Occipital lobe (tissue), 2 donors: ENCODE results near the gene PCSK1. TPM values are rescaled to one million over a fixed set of nuclear protein-coding genes. Genes with fewer than 3 reads are reported as not detected.

Experiments used
- DNase-seq: peaks from one replicate; lab custom pipeline; 2025; lab: John Stamatoyannopoulos, UW
- total RNA-seq: library from RNA; depleted of rRNA; stranded (reverse); fragments of >200 nt; gene quantifications from one replicate; pipeline ENCODE4 v1.2.3, GENCODE V29; 2014

The PCSK1 gene
- total RNA-seq, result 1.6 TPM

- peak; percentile 34 for DNase-seq
These were observed at the start of gene PCSK1 for GRCh38 chr5:96433066-96433447. PCSK1 (minus strand) TSS chr5:96433248; CDS start chr5:96433042, 206 bp downstream.

DNA sequence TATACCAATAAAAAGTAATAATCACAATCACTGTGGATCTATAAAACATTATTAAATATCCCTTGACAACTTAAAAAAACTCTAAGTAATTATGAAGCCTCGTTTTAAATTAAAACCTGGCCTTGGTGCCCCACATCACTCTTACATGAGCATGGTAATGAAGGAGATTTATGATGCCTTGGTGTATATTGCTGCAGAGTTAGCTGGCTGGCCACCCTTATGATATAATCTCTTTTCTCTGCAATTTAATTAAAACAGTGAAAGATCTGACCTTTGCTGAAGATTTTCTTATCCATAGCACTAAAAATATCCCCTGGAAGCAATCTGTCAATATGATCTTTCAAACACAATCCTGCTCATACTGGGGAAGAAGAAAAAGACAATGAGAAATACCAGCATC, 48.8 kb upstream of the PCSK1 start:
- DNase-seq, result no peak

DNA sequence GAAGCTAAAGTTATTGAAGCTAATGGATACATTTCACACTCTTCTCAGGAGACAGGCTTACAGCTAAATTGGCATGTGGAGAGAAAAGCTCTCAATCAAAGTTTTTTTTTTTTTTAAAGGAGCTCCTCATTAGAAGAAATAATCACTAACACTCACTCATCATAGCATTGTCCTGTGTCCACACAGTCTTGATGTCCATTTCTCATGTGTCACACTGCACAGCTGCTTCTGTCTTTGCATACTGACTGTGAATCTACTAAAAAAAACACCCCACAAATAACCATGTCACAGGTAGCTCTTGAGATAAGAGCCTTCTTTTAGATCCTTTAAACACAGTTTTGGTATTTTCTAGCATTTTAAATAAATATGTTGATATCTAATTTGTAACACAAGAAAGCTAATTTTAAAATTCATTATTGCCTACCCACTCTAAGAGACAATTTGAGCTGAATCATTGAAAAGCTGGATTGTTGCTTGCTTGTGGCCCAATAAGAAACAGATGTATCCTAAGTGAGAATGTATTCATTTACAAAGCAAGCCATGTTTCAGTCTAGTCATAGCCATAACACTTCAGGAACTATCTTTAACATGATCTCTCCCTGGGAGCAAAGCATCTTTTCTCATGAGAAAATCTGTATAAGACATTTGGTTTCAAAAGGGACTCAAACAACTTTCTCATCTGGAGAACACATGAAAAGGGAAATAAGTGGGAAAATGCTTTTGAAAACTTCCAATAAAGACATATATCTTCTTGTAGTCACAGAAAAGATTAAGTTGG, 48.1 kb upstream of the PCSK1 start:
- DNase-seq, result no peak

GRCh38 chr5:96478983-96479382, 45.9 kb upstream of the PCSK1 start:
- DNase-seq, result no peak

DNA sequence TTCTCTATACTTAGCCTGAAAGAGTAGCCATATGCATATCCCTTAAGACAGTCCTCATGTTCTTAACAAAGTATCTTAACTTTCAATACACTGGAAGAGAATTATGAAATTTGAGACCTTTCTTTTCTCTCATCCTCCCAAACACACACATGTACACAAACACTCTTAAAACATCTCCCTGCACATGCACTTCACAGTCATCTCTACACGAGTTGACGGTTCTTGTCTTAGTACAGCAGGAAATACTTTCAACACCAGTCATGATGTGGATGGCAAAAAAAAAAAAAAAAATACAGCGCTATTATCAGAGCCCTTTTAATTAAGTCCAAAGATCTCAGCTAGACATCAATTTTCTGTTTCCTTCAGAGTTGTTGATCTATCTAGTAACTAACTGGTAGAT, 43.6 kb upstream of the PCSK1 start:
- DNase-seq, result no peak

DNA sequence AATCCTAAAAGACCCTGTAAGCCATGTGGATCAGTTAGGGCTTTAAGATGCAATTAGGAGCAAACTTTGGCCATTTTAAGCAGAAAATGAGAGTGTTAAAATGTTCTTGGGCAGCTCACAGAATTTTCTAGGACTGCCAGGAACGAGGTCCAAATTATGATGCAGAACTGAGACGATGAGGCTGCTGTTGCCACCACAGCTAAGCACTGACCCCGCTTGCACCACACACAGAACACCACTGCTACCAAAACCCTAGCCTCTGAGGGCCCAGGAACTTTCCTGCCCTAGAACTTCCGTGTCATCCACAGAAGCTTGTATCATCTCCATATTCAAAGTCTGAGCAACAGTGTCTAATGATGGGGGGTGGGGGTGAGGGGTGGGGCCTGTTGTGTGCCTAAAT, 41.0 kb upstream of the PCSK1 start:
- DNase-seq, result no peak

GRCh38 chr5:96473155-96473554, 40.1 kb upstream of the PCSK1 start:
- DNase-seq, result no peak

GRCh38 chr5:96470785-96471184, 37.7 kb upstream of the PCSK1 start:
- DNase-seq, result no peak

DNA sequence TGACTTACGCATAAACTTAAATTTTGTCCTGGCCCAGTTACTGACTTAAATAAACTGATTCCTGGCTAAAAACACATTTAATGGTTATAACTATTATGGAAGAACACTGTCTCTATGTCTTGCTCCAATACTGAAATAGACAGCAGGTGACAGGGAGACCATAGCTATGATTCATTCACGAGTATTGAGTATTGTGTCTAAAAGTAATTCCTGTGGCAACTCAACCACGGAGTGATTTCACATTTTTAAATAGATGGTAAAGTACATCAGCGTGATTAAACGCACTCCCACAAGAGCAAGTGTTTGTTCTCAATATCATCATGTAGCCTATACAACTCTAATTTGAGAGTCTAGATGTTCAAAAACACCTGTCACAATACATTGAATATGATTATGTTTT, 35.9 kb upstream of the PCSK1 start:
- no peak for DNase-seq

- DNase-seq, result no peak
These were observed 30.0 kb upstream of the PCSK1 start for GRCh38 chr5:96463091-96463490.

DNA sequence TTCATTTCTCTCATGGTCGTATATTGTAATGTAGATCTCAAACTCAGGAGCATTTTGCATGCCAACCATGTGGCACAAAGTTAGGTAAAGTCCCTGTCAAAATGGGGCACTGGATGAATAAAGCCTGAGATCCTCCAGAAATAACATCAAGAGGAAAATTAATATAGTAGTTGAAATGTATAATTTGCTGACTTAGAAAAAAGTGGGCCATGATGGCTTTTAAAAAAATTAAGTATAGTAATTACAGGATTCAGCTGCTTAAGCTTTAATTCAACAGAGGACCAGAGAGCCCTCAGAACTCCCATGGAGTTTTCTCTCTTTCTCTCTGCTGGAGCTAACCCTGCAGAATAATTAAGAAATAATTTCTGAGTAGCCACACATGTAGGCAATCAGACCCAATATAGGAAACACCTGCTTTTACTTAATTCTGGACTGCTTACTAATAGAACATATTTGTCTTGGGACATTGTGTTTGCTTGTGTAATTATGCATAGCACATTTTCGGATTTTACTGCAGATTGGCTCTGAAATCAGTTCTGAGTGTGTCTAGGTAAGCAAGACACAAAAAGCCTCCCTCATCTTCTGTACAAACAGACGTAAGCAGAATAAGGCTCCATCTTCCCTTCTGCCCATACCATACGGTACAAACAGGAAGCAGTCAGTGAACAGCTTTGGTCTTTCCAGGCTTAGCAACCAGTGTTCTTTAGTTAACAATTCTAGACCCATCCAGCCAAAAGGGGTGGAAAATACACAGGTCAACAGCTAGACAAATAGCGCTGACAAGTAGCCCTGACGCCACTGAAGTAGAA, 26.5 kb upstream of the PCSK1 start:
- no peak for DNase-seq

- DNase-seq, result no peak
These were observed 25.1 kb upstream of the PCSK1 start for GRCh38 chr5:96458176-96458575.

- no peak for DNase-seq
These were observed 22.7 kb upstream of the PCSK1 start for GRCh38 chr5:96455789-96456188.

DNA sequence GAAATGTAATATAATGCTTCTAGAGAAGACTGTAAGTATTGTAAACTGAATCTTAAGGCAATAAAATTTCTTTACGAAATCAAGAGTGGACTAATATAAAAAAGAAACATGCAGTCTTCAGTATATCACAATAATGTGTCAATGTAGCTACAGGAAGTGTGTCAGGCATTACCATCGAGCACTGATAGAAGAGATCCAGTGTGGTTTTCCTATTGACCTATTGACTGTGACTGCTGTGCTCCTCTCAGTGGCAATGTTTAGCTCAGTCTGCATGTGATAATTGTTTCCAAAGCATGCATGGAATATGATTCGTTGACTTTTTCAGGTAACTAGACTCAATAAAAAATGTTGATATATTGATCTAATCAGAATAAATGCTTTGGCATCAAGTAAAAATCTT, 20.3 kb upstream of the PCSK1 start:
- DNase-seq, result no peak

DNA sequence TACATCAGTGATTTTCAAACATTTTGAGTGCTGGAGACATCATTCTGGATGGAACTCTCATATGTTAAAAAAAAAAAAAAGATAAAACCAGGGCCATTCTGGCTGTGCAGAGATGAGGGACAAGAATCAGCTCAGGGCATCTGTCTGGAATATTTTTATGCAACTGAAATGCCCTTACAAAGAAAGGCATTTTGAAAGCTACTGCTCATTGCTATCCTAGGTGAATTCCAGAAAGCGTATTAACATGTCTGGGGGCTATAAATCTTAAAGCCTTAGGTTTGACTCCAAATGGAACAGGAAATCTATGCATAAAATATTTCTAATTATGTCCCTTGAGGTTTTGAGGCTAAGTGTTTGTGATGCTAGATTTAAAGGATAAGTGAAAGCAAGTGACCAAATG, 14.9 kb upstream of the PCSK1 start:
- DNase-seq, result no peak

GRCh38 chr5:96440185-96440538, 7.1 kb upstream of the PCSK1 start:
- DNase-seq, result no peak

DNA sequence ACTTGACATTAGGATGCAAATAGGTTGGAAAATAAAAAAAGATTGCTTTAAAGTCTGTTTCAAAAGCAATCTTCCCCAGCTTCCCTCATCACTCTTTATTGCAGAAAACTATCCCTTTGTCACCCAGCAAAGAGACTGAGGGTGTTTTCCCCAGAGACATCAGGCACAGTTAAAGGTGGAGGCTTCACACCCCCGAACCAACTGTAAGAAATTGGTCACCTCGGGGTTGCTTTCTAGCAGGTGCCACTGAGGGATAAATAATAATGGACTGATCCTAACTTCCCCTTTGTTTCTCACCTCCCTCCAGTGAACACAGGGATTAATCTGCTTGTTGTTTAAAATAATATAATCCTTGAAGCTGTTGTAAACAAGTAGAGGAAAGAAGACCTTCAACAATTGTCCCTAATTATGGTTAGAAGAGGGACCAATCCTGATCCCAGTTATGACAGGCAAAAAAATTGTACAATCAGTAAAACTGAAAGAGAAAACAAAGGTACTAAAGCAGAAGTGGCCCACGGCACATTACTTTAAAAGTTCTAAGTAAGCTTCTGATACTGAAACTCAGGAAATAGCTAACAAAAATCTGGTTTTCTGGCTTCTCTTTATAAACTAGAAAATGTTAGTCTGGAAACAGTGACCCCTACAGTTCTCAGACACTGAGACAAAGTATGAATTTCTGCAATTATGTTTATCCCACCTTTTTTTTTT, 6.6 kb upstream of the PCSK1 start:
- DNase-seq, result no peak

DNA sequence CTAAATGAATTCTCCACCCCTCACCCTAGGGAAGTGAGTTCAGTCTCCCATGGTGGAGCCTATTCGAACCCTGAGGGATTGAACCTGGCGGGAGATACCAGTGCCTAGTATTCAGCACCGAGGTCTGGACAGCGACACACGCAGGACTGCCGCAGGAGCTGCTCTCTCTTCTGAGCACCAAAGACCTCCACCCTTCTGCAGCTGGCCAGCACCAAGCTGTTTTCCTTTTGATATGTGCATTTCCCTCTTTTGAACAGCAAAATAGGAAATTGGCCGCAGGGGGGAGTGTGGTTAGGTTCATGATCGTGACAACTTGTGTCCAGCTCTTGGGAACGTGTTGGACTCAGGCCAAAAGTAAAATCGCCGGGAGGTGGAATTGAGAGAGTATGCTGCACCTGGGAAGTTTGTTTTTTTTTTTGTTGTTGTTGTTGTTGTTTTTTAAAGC, 1.2 kb upstream of the PCSK1 start:
- DNase-seq, result no peak

DNA sequence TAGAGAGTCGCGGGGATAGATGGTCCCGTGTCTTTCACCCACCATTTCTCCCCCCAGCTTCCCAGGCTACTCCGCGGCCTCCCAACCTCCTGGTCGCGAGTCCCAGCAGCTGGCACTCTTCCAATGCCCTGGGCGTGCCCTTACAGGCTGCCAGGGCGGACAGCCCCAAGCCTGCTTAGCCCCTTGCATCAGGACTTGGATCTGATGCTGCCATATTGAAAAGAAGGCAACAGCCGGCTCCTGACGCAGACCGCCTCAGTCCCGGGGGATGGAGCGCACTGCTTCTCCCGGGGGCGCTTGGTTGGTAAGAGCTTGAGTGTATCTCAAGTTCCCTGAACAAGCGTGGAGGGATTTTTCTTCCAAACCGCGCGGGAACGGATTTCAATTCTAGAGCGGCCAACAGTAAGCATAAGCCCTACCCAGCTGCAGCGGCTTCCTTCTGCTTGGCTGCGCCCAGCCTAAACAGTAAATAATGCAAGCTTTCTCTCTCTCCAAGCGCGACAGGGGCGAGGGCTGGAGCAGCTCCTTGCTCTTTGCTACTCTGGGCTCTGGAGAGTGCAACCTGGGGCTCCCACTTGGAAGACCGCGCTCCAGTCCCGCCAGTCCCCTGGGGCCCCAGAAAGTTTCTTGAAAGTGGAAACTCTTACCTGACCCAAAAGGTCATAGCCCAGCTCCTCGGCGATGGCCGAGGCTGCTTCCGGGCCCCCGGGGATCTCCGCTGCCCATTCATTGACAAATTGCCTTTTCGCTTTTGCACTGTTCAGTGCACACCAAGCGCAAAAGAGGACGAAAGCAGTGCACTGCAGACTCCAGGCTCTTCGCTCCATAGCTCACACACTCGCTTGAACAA, 607 bp downstream of the PCSK1 start:
- peak; percentile 24 for DNase-seq

- DNase-seq, result peak; percentile 39
These were observed 1.5 kb downstream of the PCSK1 start for GRCh38 chr5:96431376-96432187.

GRCh38 chr5:96427824-96428223, 5.2 kb downstream of the PCSK1 start:
- no peak for DNase-seq
